CD4-positive, alpha-beta memory T cell (primary cell): ENCODE data around the gene ANOS1. TPM values are rescaled to one million over a fixed set of nuclear protein-coding genes. Genes with fewer than 3 reads are reported as not detected.

ENCODE experiments used
- CTCF ChIA-PET: fragments of 350-600 bp; sonication (Branson Sonifier 250); formaldehyde crosslinking; loops from one replicate; lab custom pipeline; 2021; ENCODE audit warnings: inconsistent platforms; ENCODE audit not compliant: partially characterized antibody; lab: Charles Lee
- POLR2A ChIA-PET: fragments of 350-600 bp; sonication (Branson Sonifier 250); formaldehyde crosslinking; loops from one replicate; lab custom pipeline; 2021; ENCODE audit not compliant: partially characterized antibody; lab: Charles Lee
- DNase-seq, 5 donors: peaks; one replicate each; pipeline versions ENCODE4 v3.0.0 to v3.0.0-alpha.2; 2020 to 2022; ENCODE audit warnings: mixed read lengths in 1 of 5
- H3K27ac ChIP-seq: one replicate; pipeline ENCODE4 v1.7.0; 2013; ENCODE audit warnings: low read depth, low read length
- H3K27me3 ChIP-seq: 2 replicates; pipeline ENCODE4 v1.7.0; 2013; ENCODE audit warnings: mild to moderate bottlenecking, low read length, moderate library complexity; ENCODE audit not compliant: insufficient read depth
- H3K36me3 ChIP-seq: 2 replicates; pipeline ENCODE4 v1.7.0; 2013; ENCODE audit warnings: mild to moderate bottlenecking, low read length, moderate library complexity; ENCODE audit not compliant: insufficient read depth
- H3K4me1 ChIP-seq: 2 replicates; pipeline ENCODE4 v1.7.0; 2013; ENCODE audit warnings: mild to moderate bottlenecking, low read length, moderate library complexity; ENCODE audit not compliant: insufficient read depth
- H3K4me3 ChIP-seq, 2 donors: one replicate each; pipeline ENCODE4 v1.7.0; 2013; ENCODE audit warnings: low read length in 2 of 2, mild to moderate bottlenecking in 1 of 2
- H3K9me3 ChIP-seq, 2 donors: one replicate each; pipeline ENCODE4 v1.7.0; 2013; ENCODE audit warnings: low read length in 2 of 2, control low read depth in 1 of 2; ENCODE audit not compliant: control insufficient read depth in 1 of 2
- H3K27ac Mint-ChIP-seq, 7 donors: one replicate each; pipeline ENCODE4 v1.8.0; 2020 to 2021; ENCODE audit warnings: mixed read lengths in 7 of 7, mild to moderate bottlenecking in 6 of 7, inconsistent platforms in 3 of 7, moderate library complexity in 3 of 7
- H3K27me3 Mint-ChIP-seq, 2 donors: one replicate each; pipeline ENCODE4 v1.8.0; 2020 to 2021; ENCODE audit warnings: mixed read lengths in 2 of 2
- H3K36me3 Mint-ChIP-seq, 2 donors: one replicate each; pipeline ENCODE4 v1.8.0; 2020 to 2021; ENCODE audit warnings: mixed read lengths in 2 of 2, inconsistent platforms in 1 of 2, mild to moderate bottlenecking in 1 of 2
- H3K4me1 Mint-ChIP-seq, 4 donors: one replicate each; pipeline ENCODE4 v1.8.0; 2020 to 2021; ENCODE audit warnings: mixed read lengths in 4 of 4, mild to moderate bottlenecking in 1 of 4
- H3K4me3 Mint-ChIP-seq, 8 donors: one replicate each; pipeline ENCODE4 v1.8.0; 2020 to 2021; ENCODE audit warnings: mixed read lengths in 8 of 8, mild to moderate bottlenecking in 7 of 8, moderate library complexity in 6 of 8, inconsistent platforms in 3 of 8
- H3K9me3 Mint-ChIP-seq, 8 donors: one replicate each; pipeline ENCODE4 v1.8.0; 2020 to 2021; ENCODE audit warnings: mixed read lengths in 8 of 8, mild to moderate bottlenecking in 5 of 8, inconsistent platforms in 3 of 8, moderate library complexity in 1 of 8
- intact Hi-C: fragments of 100-400 bp; cut with micrococcal nuclease; formaldehyde crosslinking; loops from one replicate; pipeline ENCODE4 v1.15.1; 2023
- polyA plus RNA-seq, 2 donors: library from polyadenylated mRNA; unstranded; fragments of 300-500 nt; fragmentation: Illumina TruSeq; gene quantifications; one replicate each; pipeline ENCODE4 v1.2.3, GENCODE V29; 2021
- total RNA-seq, 2 experiments: library from RNA; stranded (reverse); gene quantifications; one replicate each; pipeline ENCODE4 v1.2.3, GENCODE V29; 2021

Gene ANOS1
- total and polyA plus RNA-seq, 4 experiments from 2014 or later: 0.14 to 0.15 TPM; not detected in 2

- no peaks in the 10 kb centered on the region for H3K9me3 ChIP-seq
- CTCF ChIA-PET: interaction anchor here (1.1 to 1.5 kb wide), 2 partner anchors 9 to 61 kb away, joined by 4 to 6 read pairs; no protein-coding TSS in a partner anchor
- no peaks in the 10 kb centered on the region for H3K27me3 ChIP-seq
- Mint-ChIP-seq H3K9me3 (peaks cover 0 to 4% (median 0%) of the 10 kb centered on the region in 8 donors), H3K36me3 (no peaks in the 10 kb centered on the region), H3K4me1 (no peaks in the 10 kb centered on the region), H3K4me3 (no peak overlapping the region), H3K27me3 (peaks cover 0 to 2% of the 10 kb centered on the region in 2 donors), H3K27ac (no peak overlapping the region)
- H3K36me3 ChIP-seq: no peaks in the 10 kb centered on the region
- no peaks in the 10 kb centered on the region for H3K4me1 ChIP-seq
- POLR2A ChIA-PET: no interaction called here
- intact Hi-C loops: no loop called here
- no peak overlapping the region for H3K27ac ChIP-seq
- no peak for DNase-seq
- H3K4me3 ChIP-seq: no peak overlapping the region
Observed at GRCh38 chrX:8755116-8755515, 23.2 kb upstream of the ANOS1 start.

GRCh38 chrX:8749697-8750096, 17.8 kb upstream of the ANOS1 start:
- H3K36me3 ChIP-seq: no peaks in the 10 kb centered on the region
- no peaks in the 10 kb centered on the region for H3K9me3 ChIP-seq
- no peaks in the 10 kb centered on the region for H3K9me3 Mint-ChIP-seq
- POLR2A ChIA-PET: no interaction called here
- H3K27ac ChIP-seq: no peak overlapping the region
- no peaks in the 10 kb centered on the region for H3K4me1 ChIP-seq
- no peak overlapping the region for H3K4me3 Mint-ChIP-seq
- H3K4me1 Mint-ChIP-seq: peaks cover 0 to 3% (median 0%) of the 10 kb centered on the region in 4 donors
- H3K27ac Mint-ChIP-seq: no peak overlapping the region
- no peak overlapping the region for H3K4me3 ChIP-seq
- DNase-seq: no peak
- H3K36me3 Mint-ChIP-seq: no peaks in the 10 kb centered on the region
- no peaks in the 10 kb centered on the region for H3K27me3 ChIP-seq
- CTCF ChIA-PET: interaction anchor here (1.3 to 1.7 kb wide), 4 partner anchors 11 to 962 kb away, joined by 5 to 7 read pairs (median 6); no protein-coding TSS in a partner anchor
- intact Hi-C loops: loop anchor here (1.0 to 2.0 kb wide), 2 partner anchors 66 to 1369 kb away; no protein-coding TSS in a partner anchor
- peaks cover 3 to 7% of the 10 kb centered on the region in 2 donors for H3K27me3 Mint-ChIP-seq

DNA sequence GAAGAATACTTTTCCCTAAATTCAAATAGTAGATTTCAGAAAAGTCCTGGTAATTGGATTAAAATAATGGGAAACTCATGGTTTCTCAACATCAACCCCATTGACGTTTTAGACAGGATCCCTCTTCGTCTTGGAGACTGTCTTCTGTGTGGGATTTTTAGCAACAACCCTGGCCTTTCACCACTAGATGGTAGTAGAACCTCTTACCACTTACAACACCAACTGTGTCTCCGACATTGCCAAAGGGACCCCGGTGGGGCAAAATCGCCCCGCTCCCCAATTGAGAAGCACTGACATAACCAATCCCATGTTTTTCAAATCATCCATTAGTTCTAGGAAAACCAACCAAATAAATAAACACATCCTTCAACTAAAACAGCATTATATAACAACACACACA, 16.9 kb upstream of the ANOS1 start:
- no peak overlapping the region for H3K4me3 ChIP-seq
- H3K36me3 ChIP-seq: no peaks in the 10 kb centered on the region
- H3K9me3 ChIP-seq: no peaks in the 10 kb centered on the region
- Mint-ChIP-seq H3K36me3 (no peaks in the 10 kb centered on the region), H3K4me1 (peaks cover 0 to 3% (median 0%) of the 10 kb centered on the region in 4 donors), H3K4me3 (no peak overlapping the region), H3K27ac (no peak overlapping the region), H3K9me3 (no peaks in the 10 kb centered on the region), H3K27me3 (peaks cover 5 to 7% of the 10 kb centered on the region in 2 donors)
- no peaks in the 10 kb centered on the region for H3K4me1 ChIP-seq
- CTCF ChIA-PET: interaction anchor here (1.3 to 1.7 kb wide), 4 partner anchors 10 to 962 kb away, joined by 5 to 7 read pairs (median 6); no protein-coding TSS in a partner anchor
- POLR2A ChIA-PET: no interaction called here
- intact Hi-C loops: loop anchor here (1.0 to 2.0 kb wide), 2 partner anchors 66 to 1370 kb away; no protein-coding TSS in a partner anchor
- H3K27me3 ChIP-seq: no peaks in the 10 kb centered on the region
- peak in 4 of 5 donors; percentile 15 to 28 (median 15) for DNase-seq
- no peak overlapping the region for H3K27ac ChIP-seq

- CTCF ChIA-PET: interaction anchor here (1.0 kb wide), 1 partner anchor 73 kb away, joined by 3 read pairs; no protein-coding TSS in a partner anchor
- H3K36me3 Mint-ChIP-seq: no peaks in the 10 kb centered on the region
Observed at GRCh38 chrX:8743126-8743732, 11.3 kb upstream of the ANOS1 start.

DNA sequence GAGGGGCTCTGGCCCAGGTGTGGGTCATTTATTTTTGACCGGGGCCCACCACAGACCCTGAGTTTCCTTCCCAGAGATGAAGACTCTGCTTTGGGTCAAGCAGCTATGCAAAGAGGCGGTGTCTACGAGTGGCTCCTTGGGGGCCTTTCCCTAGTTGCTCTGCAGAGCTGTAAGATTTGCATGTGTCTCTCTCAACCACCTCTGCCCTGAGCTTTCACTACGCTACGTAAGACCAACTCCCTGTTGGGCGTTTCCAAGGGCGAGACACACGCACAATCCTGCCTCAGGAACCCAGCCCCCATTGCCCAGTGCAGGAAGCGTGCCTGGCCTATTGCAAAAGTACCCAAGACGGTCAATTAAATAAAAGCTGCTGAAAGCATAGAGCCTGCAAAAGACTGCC, 10.0 kb upstream of the ANOS1 start:
- no peaks in the 10 kb centered on the region for H3K4me1 ChIP-seq
- Mint-ChIP-seq H3K27ac (no peak overlapping the region), H3K4me1 (no peaks in the 10 kb centered on the region), H3K36me3 (no peaks in the 10 kb centered on the region), H3K27me3 (peaks cover 5 to 6% of the 10 kb centered on the region in 2 donors), H3K9me3 (no peaks in the 10 kb centered on the region), H3K4me3 (no peak overlapping the region)
- POLR2A ChIA-PET: no interaction called here
- H3K4me3 ChIP-seq: no peak overlapping the region
- no peaks in the 10 kb centered on the region for H3K9me3 ChIP-seq
- intact Hi-C loops: no loop called here
- no peaks in the 10 kb centered on the region for H3K27me3 ChIP-seq
- CTCF ChIA-PET: interaction anchor here (0.6 to 1.0 kb wide), 4 partner anchors 743 to 1339 kb away, joined by 3 read pairs; no protein-coding TSS in a partner anchor
- no peaks in the 10 kb centered on the region for H3K36me3 ChIP-seq
- no peak overlapping the region for H3K27ac ChIP-seq
- no peak for DNase-seq

More at GRCh38 chrX:8743126-8743732, 11.3 kb upstream of the ANOS1 start:
- no peaks in the 10 kb centered on the region for H3K4me1 ChIP-seq
- H3K9me3 ChIP-seq: no peaks in the 10 kb centered on the region
- H3K27me3 ChIP-seq: no peaks in the 10 kb centered on the region
- H3K36me3 ChIP-seq: no peaks in the 10 kb centered on the region
- Mint-ChIP-seq H3K9me3 (no peaks in the 10 kb centered on the region), H3K4me1 (no peaks in the 10 kb centered on the region), H3K27ac (no peak overlapping the region), H3K4me3 (no peak overlapping the region), H3K27me3 (peaks cover 5 to 7% of the 10 kb centered on the region in 2 donors)
- intact Hi-C loops: loop anchor here (1.0 kb wide), 1 partner anchor 966 kb away; no protein-coding TSS in a partner anchor
- peak; percentile 43 to 58 (median 51) for DNase-seq
- H3K27ac ChIP-seq: no peak overlapping the region
- no peak overlapping the region for H3K4me3 ChIP-seq
- POLR2A ChIA-PET: no interaction called here

GRCh38 chrX:8738588-8739189, 6.8 kb upstream of the ANOS1 start:
- Histone ChIP-seq H3K9me3 (no peaks in the 10 kb centered on the region), H3K27ac (no peak overlapping the region), H3K27me3 (no peaks in the 10 kb centered on the region), H3K36me3 (no peaks in the 10 kb centered on the region), H3K4me1 (no peaks in the 10 kb centered on the region), H3K4me3 (no peak overlapping the region)
- POLR2A ChIA-PET: no interaction called here
- Mint-ChIP-seq H3K27ac (no peak overlapping the region), H3K9me3 (no peaks in the 10 kb centered on the region), H3K36me3 (no peaks in the 10 kb centered on the region), H3K27me3 (peaks cover 3 to 5% of the 10 kb centered on the region in 2 donors), H3K4me3 (no peak overlapping the region), H3K4me1 (no peaks in the 10 kb centered on the region)
- intact Hi-C loops: no loop called here
- CTCF ChIA-PET: interaction anchor here (0.8 to 2.7 kb wide), 7 partner anchors 11 to 744 kb away, joined by 3 to 11 read pairs (median 5); no protein-coding TSS in a partner anchor
- peak in 4 of 5 donors; percentile 7 to 14 (median 12) for DNase-seq

DNA sequence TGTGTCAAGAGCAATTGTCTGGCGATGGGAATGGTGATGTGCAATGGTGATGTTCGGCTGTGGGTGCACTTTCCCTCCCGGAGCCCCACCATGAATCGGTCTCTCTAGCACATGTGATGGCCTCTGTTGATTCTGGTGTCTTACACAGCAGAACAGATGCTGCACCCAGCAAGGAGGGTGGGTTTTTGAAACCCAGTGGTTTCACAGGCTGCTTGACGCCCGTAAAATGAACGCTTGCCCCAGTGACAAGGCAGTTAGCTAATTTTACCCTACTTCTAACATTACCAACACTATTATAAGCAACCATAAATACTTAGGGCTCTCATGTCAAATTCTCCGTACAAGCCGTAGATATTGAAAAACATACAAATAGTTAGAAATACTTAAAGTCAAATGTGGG, 5.9 kb upstream of the ANOS1 start:
- Histone ChIP-seq H3K27ac (no peak overlapping the region), H3K9me3 (no peaks in the 10 kb centered on the region), H3K36me3 (no peaks in the 10 kb centered on the region), H3K4me3 (no peak overlapping the region), H3K4me1 (no peaks in the 10 kb centered on the region), H3K27me3 (no peaks in the 10 kb centered on the region)
- peaks cover 2 to 4% (median 3%) of the 10 kb centered on the region in 4 donors for H3K4me1 Mint-ChIP-seq
- H3K4me3 Mint-ChIP-seq: no peak overlapping the region
- no peak for DNase-seq
- no peak overlapping the region for H3K27ac Mint-ChIP-seq
- no peaks in the 10 kb centered on the region for H3K36me3 Mint-ChIP-seq
- CTCF ChIA-PET: interaction anchor here (0.8 to 2.7 kb wide), 7 partner anchors 12 to 743 kb away, joined by 3 to 11 read pairs (median 5); no protein-coding TSS in a partner anchor
- no peaks in the 10 kb centered on the region for H3K9me3 Mint-ChIP-seq
- intact Hi-C loops: no loop called here
- H3K27me3 Mint-ChIP-seq: peaks cover 5 to 8% of the 10 kb centered on the region in 2 donors
- POLR2A ChIA-PET: no interaction called here
